Activated CD8-positive, alpha-beta T cell treated with anti-CD3 and anti-CD28 coated beads, Interleukin-2, amount 10 ng/mL, durations not matched to agents 7 days and 5 days (primary cell): ENCODE results near the gene ERCC6L2. TPM values are rescaled to one million over a fixed set of nuclear protein-coding genes. Genes with fewer than 3 reads are reported as not detected.

ENCODE experiments used
- ATAC-seq: fragments of 150-1000 bp; cut with Tn5 transposase; one replicate; pipeline ENCODE4 v1.10.0; 2021; ENCODE audit warnings: moderate library complexity
- CTCF ChIA-PET: fragments of 350-600 bp; sonication (Branson Sonifier 250); formaldehyde crosslinking; loops from one replicate; lab custom pipeline; 2021; ENCODE audit warnings: antibody characterized with exemption; lab: Charles Lee
- POLR2A ChIA-PET: fragments of 350-600 bp; sonication (Branson Sonifier 250); formaldehyde crosslinking; loops from one replicate; lab custom pipeline; 2021; ENCODE audit warnings: antibody characterized with exemption; lab: Charles Lee
- DNase-seq: peaks from one replicate; pipeline ENCODE4 v3.0.0-alpha.2; 2020
- H3K27ac Mint-ChIP-seq: one replicate; pipeline ENCODE4 v1.8.0; 2021; ENCODE audit warnings: mild to moderate bottlenecking, mixed read lengths
- H3K27me3 Mint-ChIP-seq: one replicate; pipeline ENCODE4 v1.8.0; 2021; ENCODE audit warnings: low read depth, mixed read lengths
- H3K36me3 Mint-ChIP-seq: one replicate; pipeline ENCODE4 v1.8.0; 2021; ENCODE audit warnings: low read depth, mixed read lengths
- H3K4me1 Mint-ChIP-seq: one replicate; pipeline ENCODE4 v1.8.0; 2021; ENCODE audit warnings: low read depth, mixed read lengths
- H3K4me3 Mint-ChIP-seq: one replicate; pipeline ENCODE4 v1.8.0; 2021; ENCODE audit warnings: mild to moderate bottlenecking, mixed read lengths
- H3K9me3 Mint-ChIP-seq: one replicate; pipeline ENCODE4 v1.8.0; 2022; ENCODE audit warnings: mixed read lengths; ENCODE audit not compliant: insufficient read depth
- total RNA-seq, 2 experiments: library from RNA; stranded (reverse); gene quantifications; one replicate each; pipeline ENCODE4 v1.2.3, GENCODE V29; 2021

Gene ERCC6L2
- total RNA-seq, 2 experiments from 2014 or later, result 32.2 to 33.1 TPM

DNA sequence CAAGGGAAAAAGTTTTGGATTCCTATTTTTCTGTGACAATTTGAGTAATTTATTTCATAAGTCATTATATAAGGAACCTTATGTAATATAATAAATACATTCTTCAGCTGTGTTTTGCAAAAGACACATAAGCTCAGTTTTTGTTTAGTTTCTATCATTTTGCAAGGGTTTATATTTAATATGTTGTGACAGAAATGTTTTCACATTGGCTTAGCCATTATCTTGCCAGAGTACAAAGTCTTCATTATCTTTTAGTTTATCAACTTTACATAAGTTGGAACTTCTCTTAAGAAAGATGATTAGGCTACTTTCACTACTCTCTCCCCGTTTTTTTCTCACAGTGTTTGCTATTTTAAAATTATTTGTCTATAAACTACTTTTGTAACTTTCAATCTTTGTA is 54.8 kb downstream of the ERCC6L2 start:
- ChIA-PET CTCF (no interaction called here), POLR2A (no interaction called here)
- no peaks in the 10 kb centered on the region for H3K9me3 Mint-ChIP-seq
- H3K27ac Mint-ChIP-seq, result no peak overlapping the region
- H3K4me3 Mint-ChIP-seq, result no peak overlapping the region
- ATAC-seq, result no peak
- DNase-seq, result no peak
- peaks cover 56% of the 10 kb centered on the region for H3K36me3 Mint-ChIP-seq
- no peaks in the 10 kb centered on the region for H3K4me1 Mint-ChIP-seq
- no peaks in the 10 kb centered on the region for H3K27me3 Mint-ChIP-seq

DNA sequence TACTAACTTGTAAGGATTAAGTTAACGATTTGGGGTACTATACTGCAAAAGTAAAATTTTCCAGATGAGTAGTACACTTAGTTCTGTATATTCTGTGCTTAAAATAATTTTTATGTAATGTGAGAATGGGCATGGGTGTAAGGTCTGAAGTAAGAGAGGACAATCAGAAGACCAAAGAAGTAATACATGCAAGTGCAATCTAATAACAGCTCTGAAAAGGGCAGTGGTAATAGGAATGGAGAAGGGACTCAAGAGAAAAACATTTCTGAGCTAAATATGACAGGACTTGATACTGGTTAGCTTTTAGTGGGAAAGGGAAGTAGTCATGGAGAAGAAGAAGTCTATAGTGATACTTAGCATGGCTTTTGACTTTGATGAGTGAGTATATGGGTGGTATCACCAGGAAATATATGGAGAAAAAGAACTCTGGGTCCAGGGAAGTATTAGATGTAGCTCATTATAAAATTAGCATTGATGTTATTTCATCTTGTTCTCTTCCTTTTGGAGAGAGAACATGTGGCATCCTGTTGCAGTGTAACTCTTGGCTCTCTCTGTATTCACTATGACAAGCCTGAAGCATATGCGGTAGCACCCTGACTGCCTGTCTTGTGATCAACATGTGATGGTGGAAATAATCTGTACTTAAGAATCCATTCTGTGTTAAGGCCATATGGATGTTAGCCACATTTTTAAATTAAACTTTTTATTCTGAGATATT is 60.5 kb downstream of the ERCC6L2 start:
- ChIA-PET CTCF (interaction anchor here (1.3 kb wide), 1 partner anchor 90 kb away, joined by 4 read pairs; no protein-coding TSS in a partner anchor), POLR2A (interaction anchor here (0.7 kb wide), 1 partner anchor 53 kb away, joined by 3 read pairs; no protein-coding TSS in a partner anchor)
- Mint-ChIP-seq H3K27me3 (no peaks in the 10 kb centered on the region), H3K4me3 (no peak overlapping the region), H3K9me3 (peaks cover 6% of the 10 kb centered on the region), H3K36me3 (peaks cover 74% of the 10 kb centered on the region), H3K27ac (no peak overlapping the region), H3K4me1 (no peaks in the 10 kb centered on the region)
- ATAC-seq (no peak), DNase-seq (no peak)

DNA sequence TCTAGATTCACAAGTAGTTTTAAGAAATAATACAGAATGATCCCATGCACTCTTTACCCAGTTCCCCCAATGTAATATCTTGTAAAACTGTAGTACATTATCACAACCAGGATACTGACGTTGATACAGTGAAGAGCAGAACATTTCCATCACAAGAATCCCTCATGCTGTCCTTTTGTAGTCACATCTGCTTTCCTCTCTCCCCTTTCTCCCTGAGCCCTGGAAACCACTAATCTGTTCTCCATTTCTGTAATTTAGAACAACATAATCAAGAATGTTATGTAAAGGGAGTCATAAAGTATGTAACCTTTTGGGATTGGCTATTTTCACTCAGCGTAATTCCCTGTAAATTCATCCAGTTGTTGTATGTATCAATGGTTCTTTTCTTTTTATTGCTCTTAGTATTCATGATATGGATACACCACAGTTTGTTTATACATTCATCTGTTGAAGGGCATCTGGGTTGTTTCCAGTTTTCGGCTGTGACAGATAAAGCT is 61.1 kb downstream of the ERCC6L2 start:
- no peak overlapping the region for H3K4me3 Mint-ChIP-seq

DNA sequence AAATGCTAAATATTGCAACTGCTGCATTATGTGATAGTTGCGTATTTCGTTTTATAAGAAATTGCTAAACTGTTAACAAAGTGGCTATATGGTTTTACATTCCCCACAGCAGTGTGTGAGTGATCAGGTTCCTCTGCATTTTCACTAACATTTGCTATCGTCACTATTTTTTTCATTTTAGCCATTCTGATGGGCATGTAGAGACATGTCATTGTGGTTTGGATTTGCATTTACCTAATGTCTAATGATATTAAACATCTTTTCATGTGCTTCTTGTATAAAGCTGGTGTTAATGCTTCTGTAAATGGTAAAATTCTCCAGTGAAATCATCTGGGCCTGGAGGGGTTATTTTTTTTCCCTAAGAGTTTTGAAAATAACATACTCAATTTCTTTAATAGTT is 61.6 kb downstream of the ERCC6L2 start:
- no peak for DNase-seq
- ATAC-seq, result no peak
- H3K36me3 Mint-ChIP-seq, result peaks cover 75% of the 10 kb centered on the region
- ChIA-PET POLR2A (no interaction called here), CTCF (no interaction called here)
- peaks cover 8% of the 10 kb centered on the region for H3K9me3 Mint-ChIP-seq
- H3K27ac Mint-ChIP-seq, result no peak overlapping the region
- H3K27me3 Mint-ChIP-seq, result no peaks in the 10 kb centered on the region
- no peak overlapping the region for H3K4me3 Mint-ChIP-seq
- no peaks in the 10 kb centered on the region for H3K4me1 Mint-ChIP-seq

More for the DNA sequence above, 61.1 kb downstream of the ERCC6L2 start:
- no peaks in the 10 kb centered on the region for H3K27me3 Mint-ChIP-seq
- no peaks in the 10 kb centered on the region for H3K4me1 Mint-ChIP-seq
- ChIA-PET POLR2A (no interaction called here), CTCF (interaction anchor here (1.3 kb wide), 1 partner anchor 89 kb away, joined by 4 read pairs; no protein-coding TSS in a partner anchor)
- H3K9me3 Mint-ChIP-seq, result peaks cover 6% of the 10 kb centered on the region
- H3K36me3 Mint-ChIP-seq, result peaks cover 72% of the 10 kb centered on the region
- ATAC-seq (no peak), DNase-seq (no peak)
- no peak overlapping the region for H3K27ac Mint-ChIP-seq

DNA sequence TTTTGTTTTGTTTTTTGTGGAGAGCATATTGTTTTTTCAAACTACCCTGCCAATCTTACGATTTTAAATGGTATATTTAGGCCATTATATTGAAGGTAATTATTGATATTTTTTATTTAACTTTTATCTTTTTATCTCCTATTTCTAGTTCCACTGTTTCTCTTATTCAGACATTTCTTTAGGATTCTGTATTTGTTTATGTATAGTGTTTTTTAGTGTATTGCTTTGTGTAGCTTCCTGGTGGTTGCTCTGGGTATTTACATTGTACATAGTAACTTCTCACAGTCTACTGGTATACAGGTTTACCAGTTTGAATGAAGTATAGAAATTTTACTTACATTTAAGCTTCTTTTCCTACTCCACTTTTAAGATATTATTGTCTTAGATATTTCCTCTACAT is 63.2 kb downstream of the ERCC6L2 start:
- Mint-ChIP-seq H3K27ac (no peak overlapping the region), H3K27me3 (no peaks in the 10 kb centered on the region), H3K4me3 (no peak overlapping the region), H3K36me3 (peaks cover 77% of the 10 kb centered on the region), H3K9me3 (peaks cover 14% of the 10 kb centered on the region), H3K4me1 (no peaks in the 10 kb centered on the region)
- DNase-seq, result no peak
- ChIA-PET CTCF (interaction anchor here (1.2 kb wide), 1 partner anchor 12 kb away, joined by 5 read pairs; no protein-coding TSS in a partner anchor), POLR2A (no interaction called here)
- ATAC-seq, result no peak

DNA sequence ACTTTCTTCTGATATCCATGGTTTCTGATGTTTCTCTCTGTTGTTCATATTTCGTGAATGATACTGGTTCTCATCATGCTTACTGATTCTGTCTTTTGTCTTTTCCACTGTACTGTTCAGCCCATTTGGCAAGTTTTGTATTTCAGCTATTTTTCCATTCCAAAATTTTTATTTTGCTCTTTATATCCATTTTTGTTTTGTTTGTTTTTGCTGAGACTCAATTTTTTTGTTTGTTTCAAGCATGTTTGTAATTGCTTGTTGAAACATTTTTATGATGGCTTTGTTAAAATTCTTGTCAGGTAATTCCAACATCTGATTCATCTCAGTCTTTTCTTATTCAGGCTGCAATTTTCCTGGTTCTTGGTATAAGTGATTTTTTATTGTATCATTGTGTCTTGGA is 64.0 kb downstream of the ERCC6L2 start:
- POLR2A ChIA-PET, result no interaction called here
- Mint-ChIP-seq H3K4me3 (no peak overlapping the region), H3K36me3 (peaks cover 82% of the 10 kb centered on the region), H3K27ac (no peak overlapping the region), H3K4me1 (no peaks in the 10 kb centered on the region), H3K9me3 (peaks cover 14% of the 10 kb centered on the region), H3K27me3 (no peaks in the 10 kb centered on the region)
- ATAC-seq, result no peak
- no peak for DNase-seq
- CTCF ChIA-PET, result no interaction called here

DNA sequence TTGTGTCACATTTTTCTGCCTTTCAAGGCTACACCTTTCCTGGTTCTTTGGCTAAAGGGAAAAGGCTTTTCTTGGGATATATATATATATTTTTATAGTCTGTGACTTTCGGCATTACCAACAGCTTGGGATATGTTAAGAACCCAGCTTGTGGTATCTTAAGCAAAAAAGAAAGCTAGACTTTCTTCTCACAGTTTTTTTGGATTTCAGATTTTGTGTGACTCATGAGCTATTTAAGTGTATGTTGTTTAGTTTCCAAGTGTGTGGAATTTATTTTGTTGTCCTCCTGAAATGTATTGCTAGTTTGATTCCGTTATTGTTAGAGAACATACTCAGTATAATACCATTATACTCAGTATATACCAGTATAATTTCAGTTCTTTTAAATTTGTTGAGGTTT is 64.8 kb downstream of the ERCC6L2 start:
- no peak for DNase-seq
- no peak overlapping the region for H3K4me3 Mint-ChIP-seq
- H3K27ac Mint-ChIP-seq, result no peak overlapping the region
- ChIA-PET CTCF (no interaction called here), POLR2A (no interaction called here)
- peaks cover 14% of the 10 kb centered on the region for H3K9me3 Mint-ChIP-seq
- no peaks in the 10 kb centered on the region for H3K4me1 Mint-ChIP-seq
- no peak for ATAC-seq
- peaks cover 83% of the 10 kb centered on the region for H3K36me3 Mint-ChIP-seq
- no peaks in the 10 kb centered on the region for H3K27me3 Mint-ChIP-seq

DNA sequence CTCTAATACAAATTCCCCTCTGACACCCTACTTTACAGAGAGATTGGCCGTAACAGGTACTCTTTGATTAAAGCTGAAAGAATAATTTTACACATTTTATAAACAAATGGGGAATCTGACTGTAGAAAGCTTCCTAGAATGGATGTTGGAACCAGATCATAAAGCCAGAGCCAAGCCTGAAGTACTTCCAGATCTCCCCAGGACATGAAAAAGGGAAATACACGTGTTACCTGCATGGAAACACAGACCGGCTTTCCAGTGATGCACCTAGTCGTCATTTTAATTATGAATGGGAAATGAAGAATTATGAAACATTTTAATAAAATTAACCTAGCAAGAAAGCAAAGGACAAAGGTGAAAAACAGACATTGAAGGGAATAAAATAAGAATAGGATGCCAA is 66.5 kb downstream of the ERCC6L2 start:
- Mint-ChIP-seq H3K27me3 (no peaks in the 10 kb centered on the region), H3K27ac (no peak overlapping the region), H3K36me3 (peaks cover 83% of the 10 kb centered on the region), H3K4me1 (no peaks in the 10 kb centered on the region), H3K4me3 (no peak overlapping the region), H3K9me3 (peaks cover 19% of the 10 kb centered on the region)
- no peak for ATAC-seq
- POLR2A ChIA-PET, result no interaction called here
- CTCF ChIA-PET, result no interaction called here
- no peak for DNase-seq

DNA sequence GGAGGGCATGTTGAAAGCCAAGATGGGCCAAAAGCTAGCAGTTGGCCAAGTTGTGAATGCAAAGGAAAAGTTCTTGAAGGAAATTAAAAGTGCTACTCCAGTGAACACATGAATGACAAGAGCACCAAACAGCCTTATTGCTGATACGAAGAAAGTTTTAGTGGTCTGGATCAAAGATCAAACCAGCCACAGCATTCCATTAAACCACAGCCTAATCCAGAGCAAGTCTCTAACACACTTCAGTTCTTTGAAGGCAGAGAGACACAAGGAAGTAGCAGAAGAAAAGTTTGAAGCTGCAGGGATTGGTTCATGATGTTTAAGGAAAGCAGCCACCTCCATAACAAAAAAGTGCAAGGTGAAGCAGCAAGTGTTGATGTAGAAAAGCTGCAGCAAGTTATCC is 71.6 kb downstream of the ERCC6L2 start:
- Mint-ChIP-seq H3K27ac (no peak overlapping the region), H3K27me3 (no peaks in the 10 kb centered on the region), H3K36me3 (peaks cover 85% of the 10 kb centered on the region), H3K4me3 (no peak overlapping the region), H3K4me1 (no peaks in the 10 kb centered on the region), H3K9me3 (peaks cover 45% of the 10 kb centered on the region)
- ChIA-PET CTCF (no interaction called here), POLR2A (interaction anchor here (1.0 kb wide), 1 partner anchor 17 kb away, joined by 3 read pairs; no protein-coding TSS in a partner anchor)
- ATAC-seq (no peak), DNase-seq (no peak)

DNA sequence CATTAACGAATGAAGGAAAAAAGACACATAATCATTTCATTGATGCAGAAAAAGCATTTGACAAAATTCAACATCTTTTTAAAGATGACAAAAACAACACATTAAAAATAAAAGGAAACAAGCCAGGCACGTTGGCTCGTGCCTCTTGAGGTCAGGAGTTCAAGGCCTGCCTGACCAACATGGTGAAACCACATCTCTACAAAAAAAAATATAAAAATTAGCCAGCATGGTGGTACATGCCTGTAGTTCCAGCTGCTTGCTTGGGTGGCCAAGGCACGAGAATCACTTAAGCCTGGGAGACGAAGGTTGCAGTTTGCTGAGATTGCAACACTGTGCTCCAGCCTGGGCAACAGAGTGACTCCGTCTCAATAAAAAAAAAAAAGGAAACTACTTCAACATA is 77.0 kb downstream of the ERCC6L2 start:
- CTCF ChIA-PET, result interaction anchor here (0.6 to 1.3 kb wide), 2 partner anchors 27 to 33 kb away, joined by 3 to 4 read pairs; no protein-coding TSS in a partner anchor
- H3K4me1 Mint-ChIP-seq, result peaks cover 10% of the 10 kb centered on the region
- POLR2A ChIA-PET, result no interaction called here

DNA sequence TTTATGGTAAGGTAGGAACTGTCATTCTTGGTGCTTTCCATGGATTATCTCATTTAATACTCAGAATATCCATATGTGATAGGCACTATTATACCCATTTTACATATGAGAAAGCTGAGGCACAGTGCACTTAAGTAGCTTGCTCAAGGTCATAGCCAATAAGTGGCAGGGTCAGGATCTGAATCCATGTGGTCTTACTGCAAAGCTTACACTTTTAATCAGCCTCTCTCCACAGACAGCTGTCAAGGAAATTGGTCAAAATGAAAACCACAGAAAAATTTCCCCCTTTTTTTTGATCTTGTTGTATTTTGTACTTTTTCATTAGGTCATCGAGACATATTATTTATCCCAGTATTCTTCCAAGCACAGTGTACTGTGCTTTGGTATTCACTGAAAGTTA is 78.5 kb downstream of the ERCC6L2 start:
- peaks cover 10% of the 10 kb centered on the region for H3K4me1 Mint-ChIP-seq
- POLR2A ChIA-PET, result no interaction called here
- ATAC-seq, result no peak
- CTCF ChIA-PET, result no interaction called here
- H3K27ac Mint-ChIP-seq, result no peak overlapping the region
- peaks cover 34% of the 10 kb centered on the region for H3K9me3 Mint-ChIP-seq
- H3K27me3 Mint-ChIP-seq, result no peaks in the 10 kb centered on the region
- DNase-seq, result no peak
- no peak overlapping the region for H3K4me3 Mint-ChIP-seq
- H3K36me3 Mint-ChIP-seq, result peaks cover 62% of the 10 kb centered on the region

More for the DNA sequence above, 77.0 kb downstream of the ERCC6L2 start:
- H3K4me3 Mint-ChIP-seq, result no peak overlapping the region
- no peaks in the 10 kb centered on the region for H3K27me3 Mint-ChIP-seq
- DNase-seq (no peak), ATAC-seq (no peak)
- peaks cover 65% of the 10 kb centered on the region for H3K36me3 Mint-ChIP-seq
- H3K27ac Mint-ChIP-seq, result no peak overlapping the region
- H3K9me3 Mint-ChIP-seq, result peaks cover 44% of the 10 kb centered on the region

DNA sequence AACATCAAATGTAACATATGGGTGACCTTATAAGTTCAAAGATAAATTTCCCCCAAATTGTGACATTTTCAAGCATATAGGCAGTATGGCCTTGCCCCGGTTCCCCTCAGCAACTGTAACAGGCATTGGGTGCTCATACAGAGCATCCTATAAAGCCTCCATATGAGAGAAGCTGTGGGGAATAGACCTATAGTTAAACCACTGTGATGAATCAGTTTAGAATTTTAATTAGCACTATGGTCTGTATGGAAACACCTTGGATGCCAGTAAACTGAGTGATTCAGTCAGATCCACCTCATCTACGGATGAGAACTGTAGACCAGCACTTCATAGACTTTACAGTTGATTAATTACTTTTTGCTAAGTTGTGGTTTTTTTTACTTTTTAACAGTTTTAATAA is 79.4 kb downstream of the ERCC6L2 start:
- Mint-ChIP-seq H3K36me3 (peaks cover 56% of the 10 kb centered on the region), H3K4me1 (peaks cover 10% of the 10 kb centered on the region), H3K9me3 (peaks cover 33% of the 10 kb centered on the region), H3K4me3 (no peak overlapping the region), H3K27ac (no peak overlapping the region), H3K27me3 (no peaks in the 10 kb centered on the region)
- ATAC-seq (no peak), DNase-seq (no peak)
- POLR2A ChIA-PET, result no interaction called here
- CTCF ChIA-PET, result no interaction called here
